Heart left ventricle (tissue), 16 donors: ENCODE results near the gene HSF4. TPM values are rescaled to one million over a fixed set of nuclear protein-coding genes. Genes with fewer than 3 reads are reported as not detected.

Source experiments
- ATAC-seq, 4 donors: fragments of 200-7000 bp; cut with Tn5 transposase; one replicate each; pipeline ENCODE4 v1.9.1; 2020 to 2022; ENCODE audit warnings: moderate library complexity in 4 of 4, mild to moderate bottlenecking in 3 of 4, moderate number of reproducible peaks in 1 of 4
- DNase-seq, 5 donors: peaks; one replicate each; pipeline ENCODE4 v3.0.0-alpha.2; 2020
- H3K27ac ChIP-seq, 12 donors: fragments of 200-600 bp; sonication (generic) in 4 of 12; one replicate each; pipeline versions ENCODE4 v1.5.0 to v1.8.0; 2016 to 2022; ENCODE audit warnings: mild to moderate bottlenecking in 2 of 12
- H3K27me3 ChIP-seq, 9 donors: fragments of 200-600 bp; sonication (generic) in 2 of 9; one replicate each; pipeline versions ENCODE4 v1.5.1 to v1.8.0; 2016 to 2022; ENCODE audit warnings: mild to moderate bottlenecking in 3 of 9
- H3K36me3 ChIP-seq, 9 donors: fragments of 200-600 bp; sonication (generic) in 2 of 9; one replicate each; pipeline versions ENCODE4 v1.5.0 to v1.8.0; 2018 to 2022; ENCODE audit warnings: mild to moderate bottlenecking in 2 of 9
- H3K4me1 ChIP-seq, 12 donors: fragments of 200-600 bp; sonication (generic) in 4 of 12; one replicate each; pipeline versions ENCODE4 v1.5.0 to v1.8.0; 2016 to 2022; ENCODE audit warnings: mild to moderate bottlenecking in 3 of 12
- H3K4me3 ChIP-seq, 12 donors: fragments of 200-600 bp; sonication (generic) in 4 of 12; one replicate each; pipeline versions ENCODE4 v1.5.0 to v1.8.0; 2017 to 2022; ENCODE audit warnings: mild to moderate bottlenecking in 9 of 12, moderate library complexity in 4 of 12
- H3K9me3 ChIP-seq, 12 donors: fragments of 200-600 bp; sonication (generic) in 4 of 12; one replicate each; pipeline versions ENCODE4 v1.5.0 to v1.8.0; 2016 to 2022; ENCODE audit warnings: mild to moderate bottlenecking in 1 of 12
- POLR2A ChIP-seq, 2 donors: fragments of 450-650 bp; IDR thresholded peaks; one replicate each; pipeline ENCODE4 v1.6.1; 2017; ENCODE audit warnings: antibody characterized with exemption in 2 of 2, mild to moderate bottlenecking in 2 of 2, moderate library complexity in 2 of 2
- WGBS, 4 donors: extraction: QIAGEN DNeasy Blood & Tissue Kit in 2 of 4; methylation state at CpG; one replicate each; pipeline versions ENCODE4 v1.1.5 to v1.1.7; 2013 to 2018; 5-methylcytosine and 5-hydroxymethylcytosine counted together
- intact Hi-C, 10 donors: fragments of 100-400 bp; cut with DNase I; formaldehyde crosslinking; loops; one replicate each; pipeline versions ENCODE4 v1.11.1 to v1.14.2; 2022
- polyA plus RNA-seq, 2 donors: library from polyadenylated mRNA; stranded (reverse); fragments of 200-250 nt; gene quantifications; one replicate each; pipeline ENCODE4 v1.2.3, GENCODE V29; 2013
- total RNA-seq, 9 donors: library from RNA; depleted of rRNA in 2 of 9; stranded (reverse); fragments of >200 nt in 2 of 9; fragmentation: NEBNext Ultra II Directional in 3 of 9; extraction: Animal tissue kit (Norgen Biotek cat#: 25700) in 3 of 9; gene quantifications; one replicate each; pipeline versions ENCODE4 v1.1.0 to v1.2.4, GENCODE V29; 2016 to 2023
- TF ChIP-seq, protein P1 (sequence below), 12 donors: fragments of 200-600 bp; sonication (generic) in 4 of 12; IDR thresholded peaks; one replicate each; pipeline versions ENCODE4 v1.5.0 to v1.8.0; 2018 to 2022; ENCODE audit warnings: antibody characterized with exemption in 12 of 12, mild to moderate bottlenecking in 5 of 12
- donor health status: ischemic (EF 13 %, LVEDD 7.1; RV severe dilation, severe dysfunction).
- donor health status: healthy with polysubstance abuse.
- donor health status: DM: no; HTN: yes; CAD: no.
- donor health status: DM: no; HTN: no; CAD: no.
- donor health status: ischemic (EF 25% LVEDD 6.9; RV normal size, moderate dysfunction).
- donor health status: ischemic (EF 25% LVEDD 5.7; RV mildly dilated, moderate dysfunction).
- donor health status: healthy.
- donor health status: DM: yes; HTN: yes; CAD: no.
- donor health status: ischemic (EF 35%, LVEDD 5.7; RV mildly dilated, moderate dysfunction).
- donor health status: nonischemic (EF 11% LVEDD 7.7; RV severe dilation, severe dysfunction).
- donor health status: DM: yes; HTN: yes; CAD: no.
- donor health status: PGD.
- donor health status: ischemic (EF 29% LVEDD 5.4; RV normal size, mild dysfunction).
- donor health status: nonischemic (EF 23%, LVEDD 6.1; RV moderate dilation, normal function).

The HSF4 gene
- total and polyA plus RNA-seq, 11 donors, result 5.9 to 62.5 (median 35.4) TPM

DNA sequence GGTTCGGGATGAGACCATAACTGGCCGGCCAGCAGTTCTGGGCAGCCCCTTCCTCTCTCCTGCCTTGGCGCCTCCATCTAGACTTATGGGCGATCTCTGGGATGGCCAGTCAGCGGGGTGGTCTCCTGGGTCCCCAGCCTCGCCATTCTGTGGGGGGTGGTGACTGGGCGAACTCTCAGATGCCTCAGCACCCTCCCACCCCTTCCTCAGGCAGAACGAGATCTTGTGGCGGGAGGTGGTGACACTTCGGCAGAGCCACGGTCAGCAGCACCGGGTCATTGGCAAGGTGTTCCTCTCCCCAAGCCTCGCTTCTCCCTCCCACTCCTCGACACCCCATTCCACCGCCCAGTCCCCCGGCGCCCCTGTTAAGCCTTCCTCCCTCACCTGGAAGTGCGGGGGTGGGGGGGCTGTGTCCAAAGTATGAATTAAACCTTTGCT lies 1.6 kb downstream of the HSF4 start:
- ATAC-seq (no peak), DNase-seq (no peak)
- Histone ChIP-seq H3K9me3 (no peaks in the 10 kb centered on the region), H3K27me3 (peaks cover 0 to 64% (median 7%) of the 10 kb centered on the region in 9 donors), H3K4me3 (no peak overlapping the region), H3K4me1 (peaks cover 0 to 71% (median 58%) of the 10 kb centered on the region in 12 donors), H3K27ac (no peak overlapping the region), H3K36me3 (no peaks in the 10 kb centered on the region)
- TF ChIP-seq POLR2A (IDR thresholded peaks at IDR 0.05), result no peak
- TF ChIP-seq, protein P1, sequence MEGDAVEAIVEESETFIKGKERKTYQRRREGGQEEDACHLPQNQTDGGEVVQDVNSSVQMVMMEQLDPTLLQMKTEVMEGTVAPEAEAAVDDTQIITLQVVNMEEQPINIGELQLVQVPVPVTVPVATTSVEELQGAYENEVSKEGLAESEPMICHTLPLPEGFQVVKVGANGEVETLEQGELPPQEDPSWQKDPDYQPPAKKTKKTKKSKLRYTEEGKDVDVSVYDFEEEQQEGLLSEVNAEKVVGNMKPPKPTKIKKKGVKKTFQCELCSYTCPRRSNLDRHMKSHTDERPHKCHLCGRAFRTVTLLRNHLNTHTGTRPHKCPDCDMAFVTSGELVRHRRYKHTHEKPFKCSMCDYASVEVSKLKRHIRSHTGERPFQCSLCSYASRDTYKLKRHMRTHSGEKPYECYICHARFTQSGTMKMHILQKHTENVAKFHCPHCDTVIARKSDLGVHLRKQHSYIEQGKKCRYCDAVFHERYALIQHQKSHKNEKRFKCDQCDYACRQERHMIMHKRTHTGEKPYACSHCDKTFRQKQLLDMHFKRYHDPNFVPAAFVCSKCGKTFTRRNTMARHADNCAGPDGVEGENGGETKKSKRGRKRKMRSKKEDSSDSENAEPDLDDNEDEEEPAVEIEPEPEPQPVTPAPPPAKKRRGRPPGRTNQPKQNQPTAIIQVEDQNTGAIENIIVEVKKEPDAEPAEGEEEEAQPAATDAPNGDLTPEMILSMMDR (IDR thresholded peaks at IDR 0.05), result no peak
- intact Hi-C loops, result no loop called here
- WGBS, 4 donors, result 46 to 61% (median 53%) methylated on average over 12 to 18 of the region's 18 CpGs

DNA sequence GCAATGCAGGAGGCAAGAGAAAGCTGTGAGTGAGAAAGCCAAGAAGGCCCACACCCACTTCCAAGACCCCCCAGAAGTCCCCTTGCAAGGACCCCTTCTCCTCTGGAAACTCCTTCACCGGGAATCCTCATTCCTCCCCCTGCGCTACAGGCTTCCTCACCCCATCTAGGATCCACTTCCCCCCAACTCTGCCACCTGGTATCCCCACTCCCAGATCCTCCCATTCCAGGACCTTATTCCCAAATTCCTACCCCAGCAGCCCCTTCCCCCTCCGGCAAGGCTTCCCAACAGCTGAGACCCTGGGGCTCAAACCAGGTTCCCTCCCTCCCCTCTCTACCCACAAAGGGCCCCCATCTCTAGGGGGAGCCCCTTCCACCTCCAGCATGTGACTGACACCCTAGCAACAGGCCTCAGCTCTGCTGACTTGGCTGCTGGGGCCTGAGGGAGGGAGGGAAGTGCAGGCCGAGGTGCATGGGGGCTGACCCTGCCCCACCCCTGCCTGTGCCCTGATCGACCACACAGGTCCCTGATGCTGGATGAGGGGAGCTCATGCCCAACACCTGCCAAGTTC lies 2.1 kb downstream of the HSF4 start:
- ATAC-seq (no peak), DNase-seq (no peak)
- Histone ChIP-seq H3K36me3 (no peaks in the 10 kb centered on the region), H3K27ac (no peak overlapping the region), H3K4me3 (no peak overlapping the region), H3K9me3 (no peaks in the 10 kb centered on the region), H3K4me1 (peaks cover 0 to 71% (median 59%) of the 10 kb centered on the region in 12 donors), H3K27me3 (peaks cover 0 to 61% (median 7%) of the 10 kb centered on the region in 9 donors)
- TF ChIP-seq, protein P1 (IDR thresholded peaks at IDR 0.05), result no peak
- TF ChIP-seq POLR2A (IDR thresholded peaks at IDR 0.05), result no peak
- intact Hi-C loops, result no loop called here
- 78 to 85% (median 84%) methylated on average over 5 of the region's 5 CpGs for WGBS, 4 donors

DNA sequence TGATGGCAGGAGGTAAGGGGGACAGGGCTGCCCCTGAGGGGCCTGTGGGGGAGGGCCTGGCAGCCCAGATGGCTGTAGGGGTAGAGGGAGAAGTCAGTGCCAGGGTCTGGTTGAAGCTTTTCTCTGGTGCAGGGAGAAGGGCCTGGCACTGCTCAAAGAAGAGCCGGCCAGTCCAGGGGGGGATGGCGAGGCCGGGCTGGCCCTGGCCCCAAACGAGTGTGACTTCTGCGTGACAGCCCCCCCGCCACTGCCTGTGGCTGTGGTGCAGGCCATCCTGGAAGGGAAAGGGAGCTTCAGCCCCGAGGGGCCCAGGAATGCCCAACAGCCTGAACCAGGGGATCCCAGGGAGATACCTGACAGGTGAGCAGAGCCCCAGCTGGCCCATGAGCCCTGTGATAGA lies 3.0 kb downstream of the HSF4 start:
- Histone ChIP-seq H3K27me3 (peaks cover 0 to 52% (median 7%) of the 10 kb centered on the region in 9 donors), H3K36me3 (no peaks in the 10 kb centered on the region), H3K4me3 (no peak overlapping the region), H3K9me3 (no peaks in the 10 kb centered on the region), H3K27ac (no peak overlapping the region), H3K4me1 (peaks cover 0 to 65% (median 54%) of the 10 kb centered on the region in 12 donors)
- no peak for TF ChIP-seq POLR2A (IDR thresholded peaks at IDR 0.05)
- TF ChIP-seq, protein P1 (IDR thresholded peaks at IDR 0.05), result no peak
- intact Hi-C loops, result no loop called here
- WGBS, 4 donors, result 87 to 93% (median 90%) methylated on average over 4 to 7 of the region's 7 CpGs
- no peak for DNase-seq
- ATAC-seq, result no peak

DNA sequence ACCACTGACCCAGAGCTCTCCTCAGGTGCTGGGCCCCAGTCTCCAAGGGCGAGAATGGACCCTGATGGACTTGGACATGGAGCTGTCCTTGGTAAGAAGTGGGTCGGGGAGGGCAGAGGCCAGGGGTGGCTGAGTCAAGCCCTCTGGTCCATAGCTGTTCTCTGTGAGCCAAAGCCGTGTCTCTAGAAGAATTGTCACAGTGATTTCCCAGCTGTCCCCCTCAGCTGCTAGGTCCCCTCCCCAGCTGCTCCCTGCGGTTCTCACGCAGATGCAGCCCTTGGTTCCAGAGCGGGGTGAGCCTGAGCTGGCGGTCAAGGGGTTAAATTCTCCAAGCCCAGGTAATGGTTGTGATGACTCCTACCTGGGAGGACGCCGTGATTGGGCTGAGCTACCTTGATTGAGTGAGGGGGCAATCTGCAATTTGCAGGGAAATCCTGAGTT lies 4.5 kb downstream of the HSF4 start:
- intact Hi-C loops, result no loop called here
- ATAC-seq (no peak), DNase-seq (no peak)
- Histone ChIP-seq H3K27me3 (peaks cover 0 to 38% (median 3%) of the 10 kb centered on the region in 9 donors), H3K4me1 (peaks cover 0 to 60% (median 50%) of the 10 kb centered on the region in 12 donors), H3K27ac (peak overlapping the region in 9 of 12 donors; percentile 89 to 98 (median 95)), H3K9me3 (no peaks in the 10 kb centered on the region), H3K4me3 (no peak overlapping the region), H3K36me3 (no peaks in the 10 kb centered on the region)
- WGBS, 4 donors, result 56 to 69% (median 62%) methylated on average over 7 to 9 of the region's 9 CpGs
- no peak for TF ChIP-seq POLR2A (IDR thresholded peaks at IDR 0.05)
- TF ChIP-seq, protein P1 (IDR thresholded peaks at IDR 0.05), result no peak
